Stimulated activated CD4-positive, alpha-beta T cell treated with anti-CD3 and anti-CD28 coated beads, Interleukin-15, amount 100 ng/mL, for 24 hours (primary cell): ENCODE measurements around the gene MRPL14.
A peak's percentile ranks its signal among the peaks of the same experiment; 100 is the strongest.
"Not testable (repeated sequence)": the region's sequence is repeated elsewhere in the genome, so short reads cannot be mapped to it uniquely, and the experiment has no call there.

ENCODE experiments used
- DNase-seq: peaks from one replicate; pipeline ENCODE4 v3.0.0-alpha.2; 2020

Gene MRPL14

GRCh38 chr6:44096612-44097011, 30.6 kb downstream of the MRPL14 start:
- peak; percentile 79 for DNase-seq

GRCh38 chr6:44095243-44095623, 32.0 kb downstream of the MRPL14 start:
- not testable (repeated sequence) for DNase-seq

- no peak for DNase-seq
These were observed 32.6 kb downstream of the MRPL14 start for GRCh38 chr6:44094403-44095242.

GRCh38 chr6:44093750-44094402, 33.4 kb downstream of the MRPL14 start:
- DNase-seq: no peak

- no peak for DNase-seq
These were observed 34.2 kb downstream of the MRPL14 start for GRCh38 chr6:44093066-44093465.

- no peak for DNase-seq
These were observed 35.0 kb downstream of the MRPL14 start for GRCh38 chr6:44091981-44092884.

GRCh38 chr6:44091356-44091755, 35.9 kb downstream of the MRPL14 start:
- not testable (repeated sequence) for DNase-seq

- DNase-seq: no peak
These were observed 36.8 kb downstream of the MRPL14 start for GRCh38 chr6:44090465-44090864.

GRCh38 chr6:44088827-44089590, 38.2 kb downstream of the MRPL14 start:
- DNase-seq: no peak

- DNase-seq: no peak
These were observed 39.6 kb downstream of the MRPL14 start for GRCh38 chr6:44087623-44088022.

GRCh38 chr6:44086931-44087574, 40.2 kb downstream of the MRPL14 start:
- no peak for DNase-seq

- DNase-seq: no peak
These were observed 42.0 kb downstream of the MRPL14 start for GRCh38 chr6:44085219-44085618.

GRCh38 chr6:44084231-44085014, 42.8 kb downstream of the MRPL14 start:
- no peak for DNase-seq

GRCh38 chr6:44082872-44083321, 44.4 kb downstream of the MRPL14 start:
- DNase-seq: no peak

GRCh38 chr6:44081753-44082152, 45.5 kb downstream of the MRPL14 start:
- DNase-seq: no peak

- DNase-seq: no peak
These were observed 46.4 kb downstream of the MRPL14 start for GRCh38 chr6:44080561-44081521.

- no peak for DNase-seq
These were observed 47.6 kb downstream of the MRPL14 start for GRCh38 chr6:44079672-44080071.

- DNase-seq: peak; percentile 76
These were observed 48.2 kb downstream of the MRPL14 start for GRCh38 chr6:44078827-44079671.
